Lung microvascular endothelial cell (primary cell): ENCODE results near the gene AJM1. TPM values are rescaled to one million over a fixed set of nuclear protein-coding genes. Genes with fewer than 3 reads are reported as not detected.
"Not testable (repeated sequence)": the region's sequence is repeated elsewhere in the genome, so short reads cannot be mapped to it uniquely, and the experiment has no call there.

ENCODE experiments used
- DNase-seq, 2 donors: peaks; one replicate each; pipeline versions ENCODE4 v3.0.0 to v3.0.0-alpha.2; 2010; ENCODE audit warnings: low read depth in 2 of 2
- total RNA-seq: library from RNA; depleted of rRNA; stranded (reverse); fragments of >200 nt; gene quantifications from 2 replicates; pipeline ENCODE4 v1.2.1, GENCODE V29; 2014

Gene AJM1
- total RNA-seq, 1 donor from 2014 or later: 1.4 TPM

DNA sequence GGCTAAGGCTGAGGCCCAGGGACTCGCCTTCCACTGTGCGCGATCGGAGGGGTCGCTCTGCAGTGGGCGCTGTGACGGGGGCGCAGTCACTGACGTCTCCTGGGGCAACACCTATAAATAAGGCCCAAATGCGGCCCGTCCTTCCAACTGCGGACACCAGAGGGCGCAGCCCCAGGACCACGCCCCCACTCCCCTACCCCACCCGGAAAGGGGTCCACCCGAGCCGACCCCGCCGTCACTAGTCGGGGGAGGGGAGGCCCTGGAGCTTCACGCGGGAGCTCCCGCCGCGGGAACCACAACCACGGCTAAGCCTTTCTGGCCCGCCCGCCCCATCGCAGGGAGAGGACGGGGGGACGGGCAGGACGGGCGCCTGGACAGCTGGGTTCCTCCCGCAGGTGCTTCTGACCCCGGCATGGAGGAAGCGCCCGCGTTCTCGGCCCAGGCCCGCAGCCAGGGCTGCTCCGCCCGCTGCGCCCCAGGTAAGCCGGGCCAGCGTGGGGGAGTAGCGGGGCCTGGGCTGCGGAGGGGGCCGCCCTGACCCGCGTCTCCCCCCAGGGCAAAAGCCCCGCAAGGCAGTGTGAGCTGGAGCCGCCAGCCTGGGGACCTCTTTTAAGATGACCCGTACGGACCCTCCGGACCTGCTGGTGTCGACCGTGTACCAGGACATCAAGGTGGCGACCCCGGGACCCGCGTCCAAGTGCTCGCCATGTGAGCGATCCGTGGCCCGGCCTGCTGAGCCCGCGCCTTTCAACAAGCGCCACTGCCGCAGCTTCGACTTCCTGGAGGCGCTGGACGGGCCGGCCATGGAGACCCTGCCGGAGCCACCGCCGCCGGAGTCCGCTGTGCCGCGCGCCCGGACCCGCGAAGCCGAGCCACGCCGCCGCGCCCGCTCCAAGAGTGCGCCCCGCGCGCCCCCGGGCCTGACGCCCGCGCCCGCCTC lies 1.8 kb downstream of the AJM1 start:
- DNase-seq: not testable (repeated sequence)

DNA sequence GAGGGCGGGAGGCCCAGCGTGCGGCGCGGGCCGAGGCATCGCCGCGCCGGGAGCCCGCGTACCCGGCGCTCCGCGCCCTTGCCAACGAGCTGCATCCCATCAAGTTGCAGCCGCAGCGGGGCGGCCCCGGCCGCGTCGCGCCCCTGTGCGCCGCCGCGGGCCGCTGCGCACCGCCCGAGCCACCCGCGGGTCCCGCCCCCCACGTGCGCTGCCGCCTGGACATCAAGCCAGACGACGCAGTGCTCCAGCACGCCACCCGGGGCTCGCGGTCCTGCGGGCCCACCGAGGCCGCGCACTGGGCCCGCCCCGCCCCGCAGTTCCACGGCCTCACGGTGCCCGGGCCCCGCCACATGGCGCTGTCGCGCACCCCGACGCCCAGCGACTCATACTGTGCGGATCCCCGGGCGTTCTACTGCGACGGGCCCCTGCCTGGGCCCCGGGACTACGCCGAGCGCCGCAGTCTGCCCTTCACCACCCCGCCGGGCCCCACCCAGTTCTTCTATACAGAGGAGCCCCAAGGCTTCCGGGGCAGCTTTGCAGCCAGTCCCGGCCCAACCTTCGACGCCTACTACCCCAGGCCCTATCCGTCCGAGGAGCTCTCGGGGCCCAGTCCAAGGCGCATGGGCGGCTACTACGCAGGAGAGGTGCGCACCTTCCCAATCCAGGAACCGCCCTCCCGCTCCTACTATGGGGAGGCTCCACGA lies 2.6 kb downstream of the AJM1 start:
- DNase-seq: no peak

DNA sequence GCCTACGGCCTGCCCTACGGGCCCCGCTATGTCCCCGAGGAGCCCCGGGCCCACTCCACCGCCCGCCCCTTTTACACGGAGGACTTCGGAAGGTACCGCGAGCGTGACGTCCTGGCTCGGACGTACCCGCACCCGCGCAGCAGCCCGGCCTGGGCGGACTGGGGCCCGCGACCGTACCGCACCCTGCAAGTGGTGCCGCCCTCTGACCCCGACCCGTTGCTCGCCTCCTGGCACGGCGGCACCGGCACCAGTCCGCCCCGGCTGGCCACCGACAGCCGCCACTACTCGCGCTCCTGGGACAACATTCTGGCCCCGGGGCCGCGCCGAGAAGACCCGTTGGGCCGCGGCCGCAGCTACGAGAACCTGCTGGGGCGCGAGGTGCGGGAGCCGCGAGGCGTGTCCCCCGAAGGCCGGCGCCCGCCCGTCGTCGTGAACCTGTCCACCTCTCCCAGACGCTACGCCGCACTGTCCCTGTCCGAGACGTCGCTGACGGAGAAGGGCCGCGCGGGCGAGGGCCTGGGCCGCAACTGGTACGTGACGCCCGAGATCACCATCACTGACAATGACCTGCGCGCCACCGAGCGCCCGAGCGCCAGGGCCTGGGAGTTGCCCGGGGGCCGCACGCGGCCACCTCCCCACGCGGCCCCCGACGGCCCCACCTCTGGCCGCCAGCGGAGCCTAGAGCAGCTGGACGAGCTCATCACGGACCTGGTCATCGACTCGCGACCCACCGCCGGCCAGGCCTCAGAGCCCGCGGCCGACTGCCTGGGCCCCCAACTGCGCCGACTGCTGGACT lies 3.4 kb downstream of the AJM1 start:
- no peak for DNase-seq

DNA sequence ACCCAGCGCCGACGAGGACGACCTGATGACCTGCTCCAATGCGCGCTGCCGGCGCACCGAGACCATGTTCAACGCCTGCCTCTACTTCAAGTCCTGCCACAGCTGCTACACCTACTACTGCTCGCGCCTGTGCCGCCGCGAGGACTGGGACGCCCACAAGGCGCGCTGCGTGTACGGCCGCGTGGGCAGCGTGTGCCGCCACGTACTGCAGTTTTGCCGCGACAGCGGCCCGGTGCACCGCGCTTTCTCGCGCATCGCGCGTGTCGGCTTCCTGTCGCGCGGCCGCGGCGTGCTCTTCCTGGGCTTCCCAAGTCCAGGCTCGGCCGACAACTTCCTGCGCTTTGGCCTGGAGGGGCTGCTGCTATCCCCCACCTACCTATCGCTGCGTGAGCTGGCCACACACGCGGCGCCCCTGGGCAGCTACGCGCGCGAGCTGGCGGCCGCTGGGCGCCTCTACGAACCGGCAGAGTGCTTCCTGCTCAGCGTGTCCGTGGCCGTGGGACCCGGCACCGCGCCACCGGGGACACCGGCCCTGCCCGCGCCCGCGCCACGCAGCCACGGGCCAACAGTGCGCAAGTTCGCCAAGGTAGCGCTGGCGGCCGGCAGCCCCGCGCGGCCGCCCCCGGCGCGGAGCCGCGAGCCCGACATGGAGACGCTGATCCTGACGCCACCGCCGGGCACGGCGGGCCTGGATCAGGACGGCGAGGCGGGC lies 4.3 kb downstream of the AJM1 start:
- DNase-seq: no peak

DNA sequence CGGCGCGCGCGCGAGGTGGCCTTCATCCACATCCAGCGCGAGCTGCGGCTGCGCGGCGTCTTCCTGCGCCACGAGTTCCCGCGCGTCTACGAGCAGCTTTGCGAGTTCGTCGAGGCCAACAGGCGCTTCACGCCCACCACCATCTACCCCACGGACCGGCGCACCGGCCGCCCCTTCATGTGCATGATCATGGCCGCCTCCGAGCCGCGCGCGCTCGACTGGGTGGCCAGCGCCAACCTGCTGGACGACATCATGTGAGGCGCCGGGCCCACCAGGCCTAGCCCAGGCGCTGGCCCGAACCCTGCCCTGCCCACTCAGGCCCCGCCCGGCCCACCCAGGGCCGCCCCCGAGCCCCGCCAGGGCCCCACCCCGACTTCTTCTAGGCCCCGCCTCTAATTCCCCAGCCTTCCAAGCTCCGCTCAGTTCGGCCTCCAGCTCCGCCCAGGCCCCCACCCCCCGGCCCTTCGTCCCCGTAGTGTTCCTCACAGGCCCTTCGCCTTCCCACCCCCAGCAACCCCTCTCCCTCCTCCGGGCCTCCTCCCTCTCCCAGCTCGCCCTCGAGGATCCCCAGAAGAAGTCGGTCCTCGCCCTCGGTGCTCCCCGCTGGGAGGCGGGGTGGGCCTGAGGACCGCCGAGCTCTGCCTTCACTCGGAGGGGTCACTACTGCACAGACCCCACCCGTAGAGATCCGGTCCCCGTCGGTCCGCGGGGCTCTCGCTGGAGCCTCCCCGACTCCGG lies 5.0 kb downstream of the AJM1 start:
- peak; percentile 61 to 75 for DNase-seq

DNA sequence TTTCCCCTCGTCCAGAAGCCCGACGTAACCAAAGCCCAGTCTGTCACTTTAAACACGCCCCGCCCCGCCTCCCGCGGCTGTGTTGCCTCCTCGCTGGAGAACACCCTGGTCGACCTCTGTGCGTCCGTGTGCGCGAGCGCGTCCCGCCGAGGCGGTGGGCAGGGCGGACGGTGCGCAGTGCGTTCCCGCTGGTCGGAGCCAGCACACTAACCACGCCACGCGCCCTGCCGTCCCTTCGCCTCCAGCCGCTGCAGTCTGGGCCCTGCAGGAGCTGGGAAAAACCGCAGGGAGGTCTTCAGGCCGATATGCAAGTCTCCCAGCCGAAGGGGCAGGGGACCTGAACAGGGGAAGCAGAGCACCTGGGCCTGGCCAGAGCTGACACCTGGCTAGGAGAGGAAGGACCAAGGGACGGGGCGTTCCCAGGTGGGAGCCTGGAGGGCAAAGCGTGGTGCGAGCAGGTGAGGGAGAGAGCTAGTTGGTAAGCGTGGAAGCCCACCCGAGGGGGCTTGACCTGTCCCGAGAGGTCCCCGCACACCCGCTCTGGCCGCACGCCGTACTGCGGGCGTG lies 5.6 kb downstream of the AJM1 start:
- peak; percentile 86 to 91 for DNase-seq

DNA sequence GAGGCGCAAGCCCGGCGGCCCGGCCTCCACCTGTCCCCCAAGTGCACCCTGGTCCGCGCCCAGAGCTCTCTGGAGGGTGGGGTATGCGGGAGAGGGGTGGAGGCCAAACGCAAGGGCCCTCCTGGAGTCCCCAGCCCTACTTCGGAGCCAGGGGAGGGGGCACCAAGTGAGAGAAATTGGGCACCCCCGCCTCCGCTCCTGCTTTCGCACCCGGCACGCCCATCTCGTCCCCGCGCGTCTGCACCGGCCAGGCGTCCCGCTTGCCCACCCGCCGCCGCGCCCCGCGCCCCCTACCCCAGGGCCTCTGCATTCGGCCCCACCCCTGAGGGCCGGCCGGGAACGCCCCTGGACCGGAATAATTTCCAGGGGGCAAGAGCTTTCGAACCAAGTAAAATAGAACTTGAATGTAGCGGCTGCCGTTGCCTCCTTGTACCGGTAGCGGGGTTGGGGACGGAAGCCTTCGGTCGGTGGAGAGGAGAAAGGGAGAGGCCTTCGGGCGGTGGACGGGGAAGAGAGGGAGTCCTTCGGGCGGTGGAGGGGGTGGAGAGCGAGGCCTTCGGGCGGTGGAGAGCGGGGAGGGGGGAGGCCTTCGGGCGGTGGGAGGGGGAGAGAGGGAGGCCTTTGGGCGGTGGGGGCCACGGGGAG lies 6.2 kb downstream of the AJM1 start:
- DNase-seq: no peak

DNA sequence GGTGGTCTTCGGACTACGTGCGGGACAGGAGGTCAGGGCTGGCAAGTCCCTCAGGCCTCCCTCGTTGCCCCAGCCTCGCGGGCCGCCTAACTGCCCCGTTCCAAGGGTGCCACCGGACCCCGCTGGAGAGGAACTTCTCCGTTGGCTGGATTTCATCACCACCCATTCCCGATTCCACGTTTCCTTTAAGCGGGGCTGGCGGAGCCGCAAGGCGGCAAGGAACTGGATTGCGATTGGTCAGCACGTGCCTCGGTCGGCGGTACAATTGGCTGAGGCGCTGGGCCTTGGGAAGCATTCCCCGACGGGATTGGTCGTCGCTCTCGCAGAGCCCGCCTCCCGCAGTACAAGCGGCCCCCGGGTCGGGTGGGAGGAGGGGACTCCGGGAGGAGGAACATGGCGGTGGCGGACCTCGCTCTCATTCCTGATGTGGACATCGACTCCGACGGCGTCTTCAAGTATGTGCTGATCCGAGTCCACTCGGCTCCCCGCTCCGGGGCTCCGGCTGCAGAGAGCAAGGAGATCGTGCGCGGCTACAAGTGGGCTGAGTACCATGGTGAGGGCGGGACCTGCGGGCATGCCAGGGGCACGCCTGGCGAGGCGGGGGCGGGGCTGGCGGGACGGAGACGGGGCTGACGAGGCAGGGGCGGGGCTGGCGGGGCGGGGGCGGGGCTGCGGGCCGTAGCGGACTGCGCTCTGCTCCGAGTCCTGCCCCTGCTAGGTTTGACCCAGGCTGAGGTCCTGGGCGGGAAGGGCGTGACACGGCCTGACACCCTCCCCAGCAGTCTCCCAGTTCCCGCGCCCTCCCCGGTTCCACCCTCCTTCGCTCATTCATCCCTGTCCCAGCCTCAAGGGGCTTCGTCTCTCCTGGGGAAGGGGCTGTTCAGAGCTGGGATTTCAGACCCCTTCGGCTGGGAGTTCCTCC lies 7.0 kb downstream of the AJM1 start, which contains the start of gene PHPT1:
TSS of gene PHPT1 (plus strand) at position 372 of the 922 bp plus-strand sequence. CDS start at position 394, 22 bp downstream.
- peak; percentile 100 for DNase-seq

DNA sequence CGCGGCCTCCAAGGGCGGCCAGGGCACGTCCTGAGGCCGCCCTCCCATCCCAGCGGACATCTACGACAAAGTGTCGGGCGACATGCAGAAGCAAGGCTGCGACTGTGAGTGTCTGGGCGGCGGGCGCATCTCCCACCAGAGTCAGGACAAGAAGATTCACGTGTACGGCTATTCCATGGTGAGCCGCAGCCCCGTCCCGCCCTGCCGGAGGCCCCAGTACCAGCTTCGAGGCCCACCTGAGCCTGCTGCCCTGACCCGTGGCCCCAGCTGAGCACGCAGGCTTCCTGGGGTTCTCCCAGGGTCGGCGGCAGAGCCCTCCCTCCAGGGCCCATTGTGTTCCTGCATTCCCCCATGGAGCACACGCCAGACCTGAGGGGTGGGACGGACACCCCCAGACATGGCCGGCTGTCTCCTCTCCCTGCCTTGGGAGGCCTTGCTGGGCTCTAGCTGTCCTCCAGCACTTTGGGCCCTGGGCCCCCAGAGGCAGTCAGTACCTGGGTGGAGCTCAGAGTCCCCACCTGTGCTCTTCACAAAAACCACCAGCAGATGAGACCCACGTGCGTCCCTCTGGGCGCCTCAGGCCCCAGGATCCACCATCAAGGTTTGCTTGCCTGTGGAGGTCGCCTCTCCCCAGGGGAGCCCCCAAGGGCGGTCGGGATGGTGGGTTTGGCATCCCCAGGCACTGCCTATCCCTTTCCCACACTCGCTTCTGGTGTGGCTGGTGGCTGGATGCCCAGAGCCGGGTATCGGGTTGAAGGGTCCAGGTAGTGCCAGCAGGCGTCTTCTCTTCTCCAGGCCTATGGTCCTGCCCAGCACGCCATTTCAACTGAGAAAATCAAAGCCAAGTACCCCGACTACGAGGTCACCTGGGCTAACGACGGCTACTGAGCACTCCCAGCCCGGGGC lies 7.9 kb downstream of the AJM1 start:
- DNase-seq: peak in 1 of 2 donors; percentile 31

DNA sequence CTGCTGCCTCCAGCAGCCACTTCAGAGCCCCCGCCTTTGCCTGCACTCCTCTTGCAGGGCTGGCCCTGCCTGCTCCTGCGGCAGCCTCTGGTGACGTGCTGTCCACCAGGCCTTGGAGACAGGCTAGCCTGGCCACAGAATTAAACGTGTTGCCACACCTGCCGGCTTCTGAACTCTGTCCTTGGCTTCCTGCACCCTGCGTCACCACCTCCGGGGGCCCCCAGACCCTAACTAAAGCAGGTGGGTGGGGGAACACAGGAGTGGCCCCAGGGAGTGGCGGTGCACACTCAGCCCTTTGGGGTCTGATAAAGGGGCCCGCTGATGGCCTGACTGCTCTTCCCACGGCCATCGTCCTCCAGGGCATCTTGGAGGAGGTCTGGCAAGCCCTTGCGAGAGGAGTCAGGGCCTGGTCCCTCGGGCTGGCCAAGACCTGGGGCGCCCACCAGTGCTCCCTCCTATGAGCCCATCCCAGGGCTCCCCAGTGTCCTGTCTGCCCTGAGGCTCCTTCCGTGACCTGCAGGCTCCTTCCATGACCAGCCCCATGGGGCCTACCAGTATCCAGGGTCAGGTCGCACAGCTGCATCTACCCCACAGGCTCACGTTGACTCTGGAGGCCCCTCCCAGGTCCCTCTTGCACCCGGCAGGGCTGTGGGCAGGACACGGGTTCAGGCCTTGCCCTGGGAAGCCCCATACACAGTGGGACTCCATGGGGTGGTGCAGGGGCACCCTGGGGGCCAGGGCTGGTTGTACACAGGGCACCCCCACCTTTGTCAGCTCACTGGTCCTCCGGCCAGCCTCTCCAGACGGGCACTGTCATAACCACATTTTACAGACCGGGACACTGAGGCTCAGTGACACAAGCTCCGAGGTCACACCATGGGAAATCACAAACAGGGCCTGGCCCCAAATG lies 8.8 kb downstream of the AJM1 start:
- DNase-seq: no peak

DNA sequence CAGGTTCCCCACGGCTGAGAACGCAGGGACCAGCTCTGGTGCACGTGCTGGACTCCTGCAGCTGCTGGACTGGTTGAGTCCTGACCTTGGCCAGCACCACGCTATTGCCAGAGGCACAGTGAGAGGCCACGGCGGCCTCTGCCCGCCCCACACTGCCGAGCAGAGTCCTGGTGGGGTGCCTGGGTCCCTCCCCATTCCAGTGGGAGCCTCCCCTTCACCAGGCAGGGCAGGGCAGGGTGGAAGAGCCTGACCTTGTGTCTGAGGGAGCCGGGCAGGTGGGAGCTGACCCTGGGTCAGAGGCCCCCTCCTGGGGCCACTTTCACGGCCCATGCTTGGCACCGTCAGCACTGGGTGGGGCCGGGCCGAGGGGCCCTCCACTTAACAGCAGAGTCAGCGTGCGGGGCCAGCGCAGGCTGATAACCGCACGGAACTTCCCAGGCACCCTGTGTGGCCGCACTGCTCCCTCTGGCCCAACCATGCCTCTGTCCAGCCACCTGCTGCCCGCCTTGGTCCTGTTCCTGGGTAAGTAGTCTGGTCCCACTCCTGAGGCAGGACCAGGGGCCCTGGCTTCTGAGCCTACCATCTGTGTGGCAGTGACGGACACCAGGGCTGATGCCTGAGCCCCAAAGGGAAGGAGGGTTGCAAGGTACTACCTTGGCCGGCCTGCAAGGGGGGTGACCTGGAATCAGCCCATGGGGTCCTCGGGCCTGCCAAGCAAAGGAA lies 9.8 kb downstream of the AJM1 start, which contains the start of gene MAMDC4:
TSS of gene MAMDC4 (plus strand) at position 406 of the 723 bp plus-strand sequence. CDS start at position 477, 71 bp downstream.
- no peak for DNase-seq

DNA sequence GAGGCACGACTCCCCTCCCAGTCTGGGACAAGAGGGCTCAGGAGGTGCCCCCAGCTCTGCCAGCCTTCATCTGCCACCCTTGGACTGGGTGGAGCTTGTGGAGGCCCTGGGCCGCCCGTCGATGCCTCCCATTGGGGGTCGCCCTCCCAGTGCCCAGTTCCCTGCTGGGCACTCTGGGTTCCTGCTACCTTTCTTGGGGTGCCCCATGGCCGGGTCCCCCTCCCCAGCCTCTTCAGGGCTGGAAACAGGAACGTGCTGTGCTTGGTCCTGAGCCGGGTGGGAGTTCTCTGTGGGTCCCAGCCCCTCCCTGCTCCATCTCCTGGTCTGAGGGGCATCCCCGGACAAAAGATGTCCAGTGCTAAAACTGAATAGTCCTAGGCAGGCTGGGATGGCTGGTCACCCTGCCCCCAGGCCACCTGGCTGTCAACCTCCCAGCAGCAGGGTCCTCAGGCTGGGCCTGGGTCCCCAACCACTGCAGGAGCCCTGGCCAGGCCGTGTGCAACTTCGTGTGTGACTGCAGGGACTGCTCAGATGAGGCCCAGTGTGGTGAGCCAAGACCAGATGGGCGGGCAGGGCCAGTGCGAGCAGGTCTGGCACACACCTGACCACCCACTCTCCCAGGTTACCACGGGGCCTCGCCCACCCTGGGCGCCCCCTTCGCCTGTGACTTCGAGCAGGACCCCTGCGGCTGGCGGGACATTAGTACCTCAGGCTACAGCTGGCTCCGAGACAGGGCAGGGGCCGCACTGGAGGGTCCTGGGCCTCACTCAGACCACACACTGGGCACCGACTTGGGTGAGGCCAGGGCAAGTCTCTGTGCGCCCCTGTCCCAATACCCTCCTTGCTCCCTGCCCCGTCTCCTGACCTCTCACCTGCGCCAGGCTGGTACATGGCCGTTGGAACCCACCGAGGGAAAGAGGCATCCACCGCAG lies 10.7 kb downstream of the AJM1 start:
- DNase-seq: no peak

DNA sequence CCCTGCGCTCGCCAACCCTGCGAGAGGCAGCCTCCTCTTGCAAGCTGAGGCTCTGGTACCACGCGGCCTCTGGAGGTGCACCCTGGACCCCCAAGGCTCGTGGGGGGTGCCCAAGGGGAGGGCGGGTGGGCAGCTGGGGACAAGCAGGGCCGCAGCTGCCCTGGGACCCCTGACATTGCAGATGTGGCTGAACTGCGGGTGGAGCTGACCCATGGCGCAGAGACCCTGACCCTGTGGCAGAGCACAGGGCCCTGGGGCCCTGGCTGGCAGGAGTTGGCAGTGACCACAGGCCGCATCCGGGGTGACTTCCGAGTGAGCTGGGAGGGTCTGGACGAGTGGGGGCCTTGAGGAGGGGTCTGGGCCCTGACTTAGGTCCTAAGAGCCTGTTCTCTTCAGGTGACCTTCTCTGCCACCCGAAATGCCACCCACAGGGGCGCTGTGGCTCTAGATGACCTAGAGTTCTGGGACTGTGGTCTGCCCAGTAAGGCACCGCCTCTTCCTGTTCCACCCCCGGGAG lies 11.4 kb downstream of the AJM1 start:
- DNase-seq: no peak
